HEK293T (cell line): Measurements from ENCODE around the gene TGFBR2.

Experiments
- CTCF ChIA-PET: fragments of 350-600 bp; formaldehyde crosslinking; extraction: SDS; loops from one replicate; lab custom pipeline; 2021; ENCODE audit warnings: antibody characterized with exemption, inconsistent platforms; lab: Yijun Ruan, JAX
- POLR2A ChIA-PET: fragments of 350-600 bp; formaldehyde crosslinking; extraction: SDS; loops from one replicate; lab custom pipeline; 2020; ENCODE audit warnings: antibody characterized with exemption, inconsistent platforms; lab: Yijun Ruan, JAX
- DNase-seq: peaks from one replicate; pipeline ENCODE4 v3.0.0; 2012; ENCODE audit warnings: mixed read lengths; ENCODE audit errors: extremely low spot score
- ARNT ChIP-seq: fragments of 450-650 bp; IDR thresholded peaks from 2 replicates; pipeline ENCODE4 v1.6.1; 2017; ENCODE audit warnings: mild to moderate bottlenecking
- BHLHE40 ChIP-seq: fragments of 450-650 bp; IDR thresholded peaks from 2 replicates; pipeline ENCODE4 v1.6.1; 2016; ENCODE audit warnings: mild to moderate bottlenecking, moderate library complexity, borderline replicate concordance
- CTBP1 ChIP-seq: fragments of 450-650 bp; IDR thresholded peaks from 2 replicates; pipeline ENCODE4 v1.6.1; 2016; ENCODE audit warnings: borderline replicate concordance
- ELF4 ChIP-seq: fragments of 450-650 bp; IDR thresholded peaks from 2 replicates; pipeline ENCODE4 v1.6.1; 2017; ENCODE audit warnings: antibody characterized with exemption
- FOXA1 ChIP-seq: fragments of 450-650 bp; IDR thresholded peaks from 2 replicates; pipeline ENCODE4 v1.6.1; 2016; ENCODE audit warnings: mild to moderate bottlenecking
- FOXK2 ChIP-seq: fragments of 450-650 bp; IDR thresholded peaks from 2 replicates; pipeline ENCODE4 v1.6.1; 2016; ENCODE audit warnings: mild to moderate bottlenecking
- FOXM1 ChIP-seq: fragments of 450-650 bp; IDR thresholded peaks from 2 replicates; pipeline ENCODE4 v1.6.1; 2017; ENCODE audit warnings: mild to moderate bottlenecking, borderline replicate concordance
- HDGF ChIP-seq: fragments of 450-650 bp; IDR thresholded peaks from 2 replicates; pipeline ENCODE4 v1.6.1; 2017; ENCODE audit warnings: antibody characterized with exemption, borderline replicate concordance
- L3MBTL2 ChIP-seq: fragments of 450-650 bp; conservative IDR thresholded peaks from 2 replicates; pipeline ENCODE4 v1.6.1; 2016; ENCODE audit warnings: mild to moderate bottlenecking
- LEF1 ChIP-seq: fragments of 450-650 bp; IDR thresholded peaks from 2 replicates; pipeline ENCODE4 v1.6.1; 2017; ENCODE audit warnings: mild to moderate bottlenecking, borderline replicate concordance
- NFRKB ChIP-seq: fragments of 450-650 bp; IDR thresholded peaks from 2 replicates; pipeline ENCODE4 v1.6.1; 2016; ENCODE audit warnings: mild to moderate bottlenecking, moderate library complexity
- PKNOX1 ChIP-seq: fragments of 450-650 bp; IDR thresholded peaks from 2 replicates; pipeline ENCODE4 v1.6.1; 2016
- SP1 ChIP-seq: fragments of 450-650 bp; IDR thresholded peaks from 2 replicates; pipeline ENCODE4 v1.6.1; 2017
- SUZ12 ChIP-seq: fragments of 450-650 bp; IDR thresholded peaks from 2 replicates; pipeline ENCODE4 v1.6.1; 2016; ENCODE audit warnings: mild to moderate bottlenecking
- TARDBP ChIP-seq: fragments of 450-650 bp; IDR thresholded peaks from 2 replicates; pipeline ENCODE4 v1.6.1; 2016
- ZNF384 ChIP-seq: fragments of 450-650 bp; IDR thresholded peaks from 2 replicates; pipeline ENCODE4 v1.6.1; 2016

The TGFBR2 gene

GRCh38 chr3:30692498-30693130 lies 86.2 kb downstream of the TGFBR2 start:
- POLR2A ChIA-PET = no interaction called here

GRCh38 chr3:30693470-30694120 lies 87.2 kb downstream of the TGFBR2 start:
- DNase-seq = peak; percentile 59
- POLR2A ChIA-PET = interaction anchor here (1.2 kb wide), 1 partner anchor 87 kb away, joined by 3 read pairs; the partner anchor contains the start of gene TGFBR2
- CTCF ChIA-PET = interaction anchor here (0.5 to 1.4 kb wide), 9 partner anchors 51 to 1840 kb away, joined by 3 to 8 read pairs (median 4); no protein-coding TSS in a partner anchor
- TF ChIP-seq FOXK2 = no peak
- TF ChIP-seq L3MBTL2 = no peak
- no peak for TF ChIP-seq ARNT
- no peak for TF ChIP-seq ELF4
- no peak for TF ChIP-seq HDGF
- TF ChIP-seq CTBP1 = no peak
- no peak for TF ChIP-seq FOXA1
- no peak for TF ChIP-seq TARDBP

More at GRCh38 chr3:30692498-30693130, 86.2 kb downstream of the TGFBR2 start:
- no peak for TF ChIP-seq ELF4
- TF ChIP-seq ZNF384 = no peak
- TF ChIP-seq BHLHE40 = no peak
- no peak for TF ChIP-seq FOXA1
- TF ChIP-seq SP1 = no peak
- TF ChIP-seq PKNOX1 = no peak
- no peak for TF ChIP-seq FOXK2
- TF ChIP-seq CTBP1 = no peak
- TF ChIP-seq ARNT = no peak
- TF ChIP-seq HDGF = no peak
- TF ChIP-seq NFRKB = no peak
- no peak for TF ChIP-seq L3MBTL2
- TF ChIP-seq SUZ12 = no peak
- TF ChIP-seq FOXM1 = no peak
- TF ChIP-seq LEF1 = no peak
- TF ChIP-seq TARDBP = no peak
- no peak for DNase-seq
- CTCF ChIA-PET = interaction anchor here (0.5 to 1.4 kb wide), 4 partner anchors 493 to 1839 kb away, joined by 4 to 8 read pairs (median 6); no protein-coding TSS in a partner anchor

- ChIA-PET CTCF (interaction anchor here (0.5 to 1.2 kb wide), 3 partner anchors 67 to 651 kb away, joined by 3 to 4 read pairs (median 4); no protein-coding TSS in a partner anchor), POLR2A (interaction anchor here (1.2 kb wide), 1 partner anchor 88 kb away, joined by 3 read pairs; the partner anchor contains the start of gene TGFBR2)
- DNase-seq = no peak
- TF ChIP-seq SUZ12 = no peak
- TF ChIP-seq PKNOX1 = no peak
- TF ChIP-seq NFRKB = no peak
- TF ChIP-seq BHLHE40 = no peak
- no peak for TF ChIP-seq FOXK2
- no peak for TF ChIP-seq CTBP1
- no peak for TF ChIP-seq ARNT
- no peak for TF ChIP-seq HDGF
- no peak for TF ChIP-seq L3MBTL2
- no peak for TF ChIP-seq LEF1
- no peak for TF ChIP-seq TARDBP
- TF ChIP-seq SP1 = no peak
- no peak for TF ChIP-seq ELF4
- no peak for TF ChIP-seq FOXM1
- TF ChIP-seq FOXA1 = no peak
Measured at GRCh38 chr3:30694148-30694547, 87.7 kb downstream of the TGFBR2 start.

GRCh38 chr3:30694668-30695067 lies 88.3 kb downstream of the TGFBR2 start:
- POLR2A ChIA-PET = no interaction called here
- TF ChIP-seq TARDBP (no peak), ARNT (no peak), SUZ12 (no peak), ELF4 (no peak), CTBP1 (no peak), NFRKB (no peak), L3MBTL2 (no peak), SP1 (no peak), BHLHE40 (no peak), LEF1 (no peak), FOXA1 (no peak), FOXK2 (no peak), ZNF384 (no peak), PKNOX1 (no peak), HDGF (no peak), FOXM1 (no peak)
- DNase-seq = no peak
- CTCF ChIA-PET = interaction anchor here (1.1 kb wide), 1 partner anchor 652 kb away, joined by 3 read pairs; no protein-coding TSS in a partner anchor

- TF ChIP-seq CTBP1 (no peak), TARDBP (no peak), NFRKB (no peak), SUZ12 (no peak), BHLHE40 (no peak), FOXM1 (no peak), ZNF384 (no peak), ELF4 (no peak), HDGF (no peak), FOXK2 (no peak)
- ChIA-PET CTCF (no interaction called here), POLR2A (no interaction called here)
- DNase-seq = no peak
Measured at GRCh38 chr3:30695302-30696061, 89.1 kb downstream of the TGFBR2 start.
